Activated CD4-positive, alpha-beta T cell treated with anti-CD3 and anti-CD28 coated beads, Interleukin-2, amount 10 ng/mL, durations not matched to agents 7 days and 5 days (primary cell): ENCODE data around the gene ZNF772. TPM values are rescaled to one million over a fixed set of nuclear protein-coding genes. Genes with fewer than 3 reads are reported as not detected.

Experiments
- total RNA-seq, 2 experiments: library from RNA; stranded (reverse); gene quantifications; one replicate each; pipeline ENCODE4 v1.2.3, GENCODE V29; 2021

Gene ZNF772
- total RNA-seq, 2 experiments from 2014 or later, result 9.0 to 9.2 TPM

Other genes with a start within 250 kb of the ZNF772 start
- gene AURKC, start 246.5 kb downstream of the ZNF772 start, total RNA-seq, result 1 to 10 TPM in 1 of 2 experiments, under 1 TPM in 1; 0.81 to 1.9 TPM
- 10 to 100 TPM; 10.9 to 11.2 TPM for gene ZNF805, start 236.9 kb downstream of the ZNF772 start, total RNA-seq
- gene ZNF460, start 197.1 kb downstream of the ZNF772 start, total RNA-seq, result 10 to 100 TPM; 41.3 to 45.0 TPM
- 1 to 10 TPM; 8.7 to 9.1 TPM for gene ZNF543, start 157.1 kb downstream of the ZNF772 start, total RNA-seq
- gene ZNF304, start 126.3 kb downstream of the ZNF772 start, total RNA-seq, result 1 to 10 TPM; 9.0 TPM
- 10 to 100 TPM in 1 of 2 experiments, 1 to 10 TPM in 1; 9.0 to 10.3 TPM for gene TRAPPC2B, start 114.0 kb downstream of the ZNF772 start, total RNA-seq
- 1 to 10 TPM; 4.6 TPM for gene ZNF547, start 114.0 kb downstream of the ZNF772 start, total RNA-seq
- gene ZNF548, start 87.7 kb downstream of the ZNF772 start, total RNA-seq, result 10 to 100 TPM; 29.1 to 31.8 TPM
- gene ZNF17, start 66.4 kb downstream of the ZNF772 start, total RNA-seq, result 10 to 100 TPM; 14.3 to 15.7 TPM
- gene ZNF749, start 42.2 kb downstream of the ZNF772 start, total RNA-seq, result 10 to 100 TPM; 11.2 to 12.5 TPM
- under 1 TPM; 0.15 to 0.21 TPM for gene VN1R1, start 20.4 kb downstream of the ZNF772 start, total RNA-seq
- gene ZNF419, start 10.2 kb upstream of the ZNF772 start, total RNA-seq, result 10 to 100 TPM in 1 of 2 experiments, 1 to 10 TPM in 1; 9.8 to 11.4 TPM
- 10 to 100 TPM; 10.6 to 11.0 TPM for gene ZNF773, start 22.4 kb upstream of the ZNF772 start, total RNA-seq
- gene ZNF549, start 49.8 kb upstream of the ZNF772 start, total RNA-seq, result 1 to 10 TPM; 9.0 to 9.1 TPM
- 10 to 100 TPM; 12.6 to 16.0 TPM for gene ZNF550, start 82.3 kb upstream of the ZNF772 start, total RNA-seq
- gene ZNF416, start 101.3 kb upstream of the ZNF772 start, total RNA-seq, result 1 to 10 TPM; 7.2 to 7.8 TPM
- 1 to 10 TPM; 8.2 to 8.4 TPM for gene ZIK1, start 106.6 kb upstream of the ZNF772 start, total RNA-seq
- gene ZNF530, start 122.3 kb upstream of the ZNF772 start, total RNA-seq, result 10 to 100 TPM; 10.3 to 12.1 TPM
- 10 to 100 TPM; 13.7 to 15.4 TPM for gene ZNF134, start 136.7 kb upstream of the ZNF772 start, total RNA-seq
- 10 to 100 TPM; 16.5 to 17.9 TPM for gene ZNF211, start 155.6 kb upstream of the ZNF772 start, total RNA-seq
- not detected for gene ZSCAN4, start 191.4 kb upstream of the ZNF772 start, total RNA-seq
- gene ZNF551, start 204.4 kb upstream of the ZNF772 start, total RNA-seq, result 10 to 100 TPM; 13.4 to 16.2 TPM
- 1 to 10 TPM; 5.0 to 5.8 TPM for gene ZNF154, start 231.6 kb upstream of the ZNF772 start, total RNA-seq